HG02840 (cell line): ENCODE results near the gene IVD.

Experiments used
- ATAC-seq: cut with Tn5 transposase; IDR thresholded peaks from one replicate; pipeline ENCODE4 v1.9.1; 2021; ENCODE audit warnings: mild to moderate bottlenecking, moderate library complexity, moderate number of reproducible peaks; ENCODE audit not compliant: unreplicated experiment, low FRiP score

The IVD gene

GRCh38 chr15:40372981-40373380 lies 32.6 kb upstream of the IVD start:
- no peak for ATAC-seq

GRCh38 chr15:40377606-40378005 lies 28.0 kb upstream of the IVD start:
- no peak for ATAC-seq

GRCh38 chr15:40379374-40379773 lies 26.2 kb upstream of the IVD start:
- no peak for ATAC-seq

GRCh38 chr15:40379853-40380252 lies 25.7 kb upstream of the IVD start:
- no peak for ATAC-seq

GRCh38 chr15:40380636-40381035 lies 25.0 kb upstream of the IVD start:
- no peak for ATAC-seq

GRCh38 chr15:40381818-40382529 lies 23.6 kb upstream of the IVD start:
- no peak for ATAC-seq

- ATAC-seq = peak; percentile 95
Observed at GRCh38 chr15:40382580-40383456, 22.8 kb upstream of the IVD start, which contains the start of gene KNSTRN. Gene KNSTRN (plus strand): TSS chr15:40382721. CDS start chr15:40382836, 115 bp downstream.

GRCh38 chr15:40386480-40386879 lies 19.1 kb upstream of the IVD start:
- ATAC-seq = no peak

GRCh38 chr15:40388941-40389823 lies 16.4 kb upstream of the IVD start:
- no peak for ATAC-seq

GRCh38 chr15:40389824-40390595 lies 15.6 kb upstream of the IVD start:
- no peak for ATAC-seq

- no peak for ATAC-seq
Observed at GRCh38 chr15:40392986-40393948, 12.3 kb upstream of the IVD start.

- no peak for ATAC-seq
Observed at GRCh38 chr15:40397688-40398412, 7.7 kb upstream of the IVD start.

GRCh38 chr15:40398413-40398873 lies 7.2 kb upstream of the IVD start:
- ATAC-seq = peak; percentile 75

GRCh38 chr15:40399370-40399769 lies 6.2 kb upstream of the IVD start:
- ATAC-seq = no peak

- peak; percentile 35 for ATAC-seq
Observed at GRCh38 chr15:40407330-40407990, 1.9 kb downstream of the IVD start.

GRCh38 chr15:40409366-40409765 lies 3.8 kb downstream of the IVD start:
- no peak for ATAC-seq

- ATAC-seq = no peak
Observed at GRCh38 chr15:40410476-40410875, 4.9 kb downstream of the IVD start.
